Tibial nerve (tissue), 4 donors: ENCODE results near the gene CAVIN2. TPM values are rescaled to one million over a fixed set of nuclear protein-coding genes. Genes with fewer than 3 reads are reported as not detected.

ENCODE experiments used
- DNase-seq, 2 donors: peaks; one replicate each; pipeline ENCODE4 v3.0.0-alpha.2; 2019; ENCODE audit warnings: low spot score in 2 of 2
- H3K27ac ChIP-seq, 4 donors: fragments of 200-600 bp; sonication (generic) in 3 of 4; one replicate each; pipeline ENCODE4 v1.5.1; 2017 to 2019; ENCODE audit warnings: mild to moderate bottlenecking in 1 of 4
- H3K27me3 ChIP-seq, 2 donors: fragments of 200-600 bp; sonication (generic) in 1 of 2; one replicate each; pipeline versions ENCODE4 v1.5.1 to v1.6.0; 2017 to 2019
- H3K36me3 ChIP-seq, 3 donors: fragments of 200-600 bp; sonication (generic); one replicate each; pipeline ENCODE4 v1.5.1; 2018 to 2019
- H3K4me1 ChIP-seq, 4 donors: fragments of 200-600 bp; sonication (generic) in 3 of 4; one replicate each; pipeline ENCODE4 v1.5.1; 2017 to 2019
- H3K4me3 ChIP-seq, 4 donors: fragments of 200-600 bp; sonication (generic) in 3 of 4; one replicate each; pipeline ENCODE4 v1.5.1; 2017 to 2019; ENCODE audit warnings: mild to moderate bottlenecking in 1 of 4, moderate library complexity in 1 of 4
- H3K9me3 ChIP-seq, 4 donors: fragments of 200-600 bp; sonication (generic) in 3 of 4; one replicate each; pipeline ENCODE4 v1.5.1; 2017 to 2019
- EP300 ChIP-seq, 2 donors: sonication (generic); formaldehyde crosslinking; IDR thresholded peaks; one replicate each; pipeline ENCODE4 v1.6.1; 2017; ENCODE audit warnings: antibody characterized with exemption in 2 of 2, mild to moderate bottlenecking in 1 of 2
- POLR2A ChIP-seq, 2 donors: fragments of 450-650 bp; IDR thresholded peaks; one replicate each; pipeline ENCODE4 v1.6.1; 2017; ENCODE audit warnings: antibody characterized with exemption in 2 of 2, mild to moderate bottlenecking in 2 of 2, moderate library complexity in 2 of 2
- WGBS, 2 donors: methylation state at CpG; one replicate each; pipeline ENCODE4 v1.1.5; 2018; 5-methylcytosine and 5-hydroxymethylcytosine counted together
- total RNA-seq, 4 donors: library from RNA; depleted of rRNA; stranded (reverse); fragments of >200 nt; gene quantifications; one replicate each; pipeline ENCODE4 v1.1.0, GENCODE V29; 2016
- TF ChIP-seq, protein P1 (sequence below), 5 experiments: fragments of 200-600 bp in 3 of 5; fragments of 450-650 bp in 2 of 5; sonication (generic) in 3 of 5; IDR thresholded peaks; one replicate each; pipeline ENCODE4 v1.5.1; 2016 to 2019; ENCODE audit warnings: antibody characterized with exemption in 5 of 5, mild to moderate bottlenecking in 3 of 5, moderate library complexity in 2 of 5

CAVIN2 gene
- total RNA-seq, 4 donors from 2014 or later: 47.9 to 54.0 (median 50.9) TPM

DNA sequence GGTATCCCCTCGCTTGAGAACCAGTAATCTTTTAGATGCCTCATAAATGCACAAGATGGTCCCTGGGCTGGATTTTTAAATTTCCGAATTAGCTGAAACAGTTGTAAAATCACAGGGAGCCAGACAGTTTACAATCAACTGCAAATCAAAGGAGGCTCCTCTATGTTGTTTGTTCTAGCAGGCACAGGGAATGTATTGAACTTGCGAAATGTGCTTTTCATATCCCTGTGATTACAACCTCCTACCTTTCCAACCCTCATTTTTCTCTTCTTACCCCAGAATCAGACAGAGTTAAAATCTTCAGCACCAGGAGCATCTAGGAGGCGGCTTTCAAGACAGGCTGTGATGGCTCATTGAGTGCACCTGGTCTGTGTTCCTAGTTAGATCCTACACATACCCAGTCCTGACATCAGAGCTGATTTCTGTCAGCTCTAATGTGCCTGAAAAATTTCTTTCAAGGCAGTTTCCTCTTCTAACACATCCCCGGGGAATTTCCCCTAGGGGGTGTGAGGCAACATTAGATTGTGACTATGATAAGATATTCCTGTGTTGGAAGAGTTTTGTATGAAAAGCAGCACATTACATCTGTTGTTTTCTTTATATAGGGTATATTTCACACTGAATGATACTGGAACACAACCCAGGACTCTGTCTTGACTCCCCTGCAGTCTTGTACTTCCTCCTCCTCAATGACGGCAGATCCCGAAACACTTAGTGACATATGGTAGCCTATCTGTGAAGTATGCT is 17.9 kb upstream of the CAVIN2 start:
- no peak for DNase-seq
- H3K27me3 ChIP-seq: no peaks in the 10 kb centered on the region
- peaks cover 0 to under 1% (median 0%) of the 10 kb centered on the region in 4 donors for H3K9me3 ChIP-seq
- H3K27ac ChIP-seq: no peak overlapping the region
- peaks cover 0 to 33% (median 8%) of the 10 kb centered on the region in 4 donors for H3K4me1 ChIP-seq
- WGBS, 2 donors: 75 to 80% methylated on average over 7 of the region's 7 CpGs
- no peaks in the 10 kb centered on the region for H3K36me3 ChIP-seq
- no peak overlapping the region for H3K4me3 ChIP-seq
- TF ChIP-seq POLR2A (IDR thresholded peaks at IDR 0.05) (no peak), EP300 (IDR thresholded peaks at IDR 0.05) (no peak)
- TF ChIP-seq, protein P1, sequence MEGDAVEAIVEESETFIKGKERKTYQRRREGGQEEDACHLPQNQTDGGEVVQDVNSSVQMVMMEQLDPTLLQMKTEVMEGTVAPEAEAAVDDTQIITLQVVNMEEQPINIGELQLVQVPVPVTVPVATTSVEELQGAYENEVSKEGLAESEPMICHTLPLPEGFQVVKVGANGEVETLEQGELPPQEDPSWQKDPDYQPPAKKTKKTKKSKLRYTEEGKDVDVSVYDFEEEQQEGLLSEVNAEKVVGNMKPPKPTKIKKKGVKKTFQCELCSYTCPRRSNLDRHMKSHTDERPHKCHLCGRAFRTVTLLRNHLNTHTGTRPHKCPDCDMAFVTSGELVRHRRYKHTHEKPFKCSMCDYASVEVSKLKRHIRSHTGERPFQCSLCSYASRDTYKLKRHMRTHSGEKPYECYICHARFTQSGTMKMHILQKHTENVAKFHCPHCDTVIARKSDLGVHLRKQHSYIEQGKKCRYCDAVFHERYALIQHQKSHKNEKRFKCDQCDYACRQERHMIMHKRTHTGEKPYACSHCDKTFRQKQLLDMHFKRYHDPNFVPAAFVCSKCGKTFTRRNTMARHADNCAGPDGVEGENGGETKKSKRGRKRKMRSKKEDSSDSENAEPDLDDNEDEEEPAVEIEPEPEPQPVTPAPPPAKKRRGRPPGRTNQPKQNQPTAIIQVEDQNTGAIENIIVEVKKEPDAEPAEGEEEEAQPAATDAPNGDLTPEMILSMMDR (IDR thresholded peaks at IDR 0.05): no peak

- H3K4me3 ChIP-seq: no peak overlapping the region
- no peaks in the 10 kb centered on the region for H3K27me3 ChIP-seq
- WGBS, 2 donors: 71 to 87% methylated on average over 2 of the region's 2 CpGs
- TF ChIP-seq EP300 (IDR thresholded peaks at IDR 0.05) (no peak), POLR2A (IDR thresholded peaks at IDR 0.05) (no peak)
- TF ChIP-seq, protein P1 (IDR thresholded peaks at IDR 0.05): no peak
- no peak for DNase-seq
- H3K27ac ChIP-seq: no peak overlapping the region
- H3K9me3 ChIP-seq: peaks cover 0 to 2% (median 0%) of the 10 kb centered on the region in 4 donors
- no peaks in the 10 kb centered on the region for H3K36me3 ChIP-seq
- H3K4me1 ChIP-seq: peaks cover 0 to 33% (median 8%) of the 10 kb centered on the region in 4 donors
Observed at GRCh38 chr2:191863988-191864387, 17.1 kb upstream of the CAVIN2 start.

- H3K4me1 ChIP-seq: peaks cover 0 to 29% (median 6%) of the 10 kb centered on the region in 4 donors
- 54 to 82% methylated on average over 4 of the region's 4 CpGs for WGBS, 2 donors
Observed at GRCh38 chr2:191862156-191862775, 15.4 kb upstream of the CAVIN2 start.

GRCh38 chr2:191860760-191861466 is 14.0 kb upstream of the CAVIN2 start:
- Histone ChIP-seq H3K27ac (no peak overlapping the region), H3K9me3 (peaks cover 0 to 2% (median 0%) of the 10 kb centered on the region in 4 donors)
- WGBS, 2 donors: 59 to 68% methylated on average over 1 of the region's 1 CpG

More at GRCh38 chr2:191862156-191862775, 15.4 kb upstream of the CAVIN2 start:
- DNase-seq: no peak
- TF ChIP-seq EP300 (IDR thresholded peaks at IDR 0.05) (no peak), POLR2A (IDR thresholded peaks at IDR 0.05) (no peak)
- TF ChIP-seq, protein P1 (IDR thresholded peaks at IDR 0.05): no peak
- Histone ChIP-seq H3K27ac (no peak overlapping the region), H3K36me3 (no peaks in the 10 kb centered on the region), H3K27me3 (no peaks in the 10 kb centered on the region), H3K9me3 (peaks cover 0 to 2% (median 0%) of the 10 kb centered on the region in 4 donors), H3K4me3 (no peak overlapping the region)

More at GRCh38 chr2:191860760-191861466, 14.0 kb upstream of the CAVIN2 start:
- H3K4me3 ChIP-seq: no peak overlapping the region
- H3K4me1 ChIP-seq: peaks cover 0 to 16% (median 3%) of the 10 kb centered on the region in 4 donors
- H3K27me3 ChIP-seq: no peaks in the 10 kb centered on the region
- no peak for DNase-seq
- H3K36me3 ChIP-seq: no peaks in the 10 kb centered on the region
- TF ChIP-seq POLR2A (IDR thresholded peaks at IDR 0.05) (no peak), EP300 (IDR thresholded peaks at IDR 0.05) (no peak)
- TF ChIP-seq, protein P1 (IDR thresholded peaks at IDR 0.05): no peak
